K562 (cell line): ENCODE results near the gene SEC23IP. TPM values are rescaled to one million over a fixed set of nuclear protein-coding genes. Genes with fewer than 3 reads are reported as not detected.

Experiments
- ARHGAP35 ChIP-seq: fragments of 450-650 bp; IDR thresholded peaks from 2 replicates; pipeline ENCODE4 v1.6.1; 2018; ENCODE audit not compliant: partially characterized antibody
- ATF1 ChIP-seq, 2 experiments: fragments of 450-650 bp in 1 of 2; IDR thresholded peaks; 2 replicates each; pipeline ENCODE4 v1.6.1; 2016; ENCODE audit warnings: missing compliant biosample characterization in 1 of 2, missing genetic modification characterization in 1 of 2
- BRD4 ChIP-seq: fragments of 200-600 bp; sonication (generic); IDR thresholded peaks from 2 replicates; pipeline ENCODE4 v1.6.1; 2017; ENCODE audit warnings: inconsistent platforms
- CBFA2T3 ChIP-seq: fragments of 450-650 bp; IDR thresholded peaks from 2 replicates; pipeline ENCODE4 v1.6.1; 2017
- CCNT2 ChIP-seq: IDR thresholded peaks from 2 replicates; pipeline ENCODE4 v1.6.1; 2011; ENCODE audit warnings: borderline replicate concordance, low read depth, mild to moderate bottlenecking, moderate library complexity, mixed read lengths, low read length; ENCODE audit not compliant: insufficient read length; ENCODE audit errors: extremely low read depth
- CEBPB ChIP-seq: fragments of 450-650 bp; IDR thresholded peaks from 2 replicates; pipeline ENCODE4 v1.6.1; 2016; ENCODE audit warnings: missing genetic modification characterization, missing compliant biosample characterization
- CXXC5 ChIP-seq: fragments of 250-450 bp; sonication (Bioruptor Pico); IDR thresholded peaks from 2 replicates; pipeline ENCODE4 v1.8.0; 2022; ENCODE audit warnings: inconsistent platforms, mild to moderate bottlenecking, moderate library complexity
- EGR1 ChIP-seq: fragments of 450-650 bp; conservative IDR thresholded peaks from 2 replicates; pipeline ENCODE4 v1.6.1; 2017; ENCODE audit warnings: mild to moderate bottlenecking
- FOXM1 ChIP-seq, 2 experiments: fragments of 450-650 bp in 1 of 2; sonication (generic) in 1 of 2; formaldehyde crosslinking in 1 of 2; IDR thresholded peaks; 2 replicates each; pipeline versions ENCODE4 v1.6.1 to v1.9.0; 2017 to 2022; ENCODE audit warnings: low read depth in 2 of 2, mild to moderate bottlenecking in 2 of 2, missing genetic modification reagents in 1 of 2, moderate library complexity in 1 of 2
- FOXP1 ChIP-seq: sonication (generic); formaldehyde crosslinking; IDR thresholded peaks from 2 replicates; pipeline ENCODE4 v1.8.0; 2022; ENCODE audit warnings: mild to moderate bottlenecking, missing genetic modification reagents
- HEY1 ChIP-seq: fragments of 250-450 bp; sonication (Bioruptor Pico); IDR thresholded peaks from 2 replicates; pipeline ENCODE4 v1.5.0; 2020; ENCODE audit warnings: mild to moderate bottlenecking, moderate library complexity, borderline replicate concordance
- HNRNPK ChIP-seq: fragments of 200-400 bp; formaldehyde crosslinking; IDR thresholded peaks from one replicate; pipeline ENCODE4 v1.6.1; 2018; ENCODE audit warnings: mild to moderate bottlenecking, low read depth, low read length; ENCODE audit not compliant: poor library complexity, severe bottlenecking
- HNRNPLL ChIP-seq: fragments of 200-400 bp; formaldehyde crosslinking; IDR thresholded peaks from 2 replicates; pipeline ENCODE4 v1.6.1; 2017; ENCODE audit warnings: low read length, low read depth, mild to moderate bottlenecking; ENCODE audit not compliant: poor library complexity, severe bottlenecking
- HNRNPUL1 ChIP-seq: fragments of 200-400 bp; formaldehyde crosslinking; IDR thresholded peaks from 2 replicates; pipeline ENCODE4 v1.6.1; 2017; ENCODE audit warnings: low read length
- ID3 ChIP-seq, 2 experiments: fragments of 250-450 bp in 1 of 2; fragments of 450-650 bp in 1 of 2; sonication (Bioruptor Pico) in 1 of 2; IDR thresholded peaks; 2 replicates each; pipeline versions ENCODE4 v1.6.1 to v1.8.0; 2016 to 2021; ENCODE audit warnings: mild to moderate bottlenecking in 2 of 2, moderate library complexity in 2 of 2, missing compliant biosample characterization in 1 of 2, missing genetic modification characterization in 1 of 2
- NCOA2 ChIP-seq, 2 experiments: fragments of 450-650 bp; IDR thresholded peaks; 2 replicates each; pipeline ENCODE4 v1.6.1; 2018; ENCODE audit warnings: mild to moderate bottlenecking in 2 of 2, moderate library complexity in 1 of 2; ENCODE audit not compliant: partially characterized antibody in 2 of 2
- RAD21 ChIP-seq, 2 experiments: fragments of 250-450 bp in 1 of 2; fragments of 450-650 bp in 1 of 2; sonication (Bioruptor Pico) in 1 of 2; formaldehyde crosslinking in 1 of 2; IDR thresholded peaks in 1 of 2; conservative IDR thresholded peaks in 1 of 2; 2 replicates each; pipeline versions ENCODE4 v1.4.0 to v1.8.0; 2020 to 2022; ENCODE audit warnings: mild to moderate bottlenecking in 2 of 2, moderate library complexity in 1 of 2
- SMAD4 ChIP-seq: fragments of 250-450 bp; sonication (Bioruptor Pico); conservative IDR thresholded peaks from 2 replicates; pipeline ENCODE4 v1.8.0; 2021; ENCODE audit warnings: inconsistent platforms, mild to moderate bottlenecking, moderate library complexity
- TBL1XR1 ChIP-seq, 2 experiments: IDR thresholded peaks; 2 replicates each; pipeline ENCODE4 v1.6.1; 2012; ENCODE audit warnings: improper control_type of control experiment in 2 of 2, low read length in 2 of 2, mild to moderate bottlenecking in 1 of 2
- ZKSCAN3 ChIP-seq: fragments of 250-450 bp; sonication (Bioruptor Pico); IDR thresholded peaks from 2 replicates; pipeline ENCODE4 v1.4.0; 2020
- ZNF384 ChIP-seq: IDR thresholded peaks from 2 replicates; pipeline ENCODE4 v1.6.1; 2012; ENCODE audit warnings: low read depth, low read length, improper control_type of control experiment
- ZNF561 ChIP-seq: fragments of 450-650 bp; formaldehyde crosslinking; conservative IDR thresholded peaks from 2 replicates; pipeline ENCODE4 v1.4.0; 2020; ENCODE audit warnings: mild to moderate bottlenecking, moderate library complexity
- ZNF75A ChIP-seq: fragments of 450-650 bp; formaldehyde crosslinking; IDR thresholded peaks from 2 replicates; pipeline ENCODE4 v1.4.0; 2020; ENCODE audit warnings: mild to moderate bottlenecking
- polyA plus RNA-seq, 8 experiments: library from polyadenylated mRNA; depleted of rRNA in 4 of 8; stranded (reverse) in 5 of 8; unstranded in 3 of 8; fragments of >200 nt; fragmentation: Nextera tagmentation in 2 of 8; fragmentation: Illumina TruSeq in 1 of 8; extraction: Ambion mirVana in 2 of 8; extraction: Trizol in 1 of 8; gene quantifications; 2 replicates each; pipeline versions ENCODE4 v1.2.1 to v1.2.3, GENCODE V29; 2011 to 2014; ENCODE audit warnings: inconsistent platforms in 1 of 8, missing spikeins in 1 of 8
- total RNA-seq, 7 experiments: library from RNA; depleted of rRNA in 6 of 7; stranded (reverse); fragments of >200 nt in 6 of 7; fragmentation: Illumina TruSeq in 2 of 7; extraction: Trizol in 2 of 7; gene quantifications; 2 replicates each; pipeline versions ENCODE4 v1.2.1 to v1.2.3, GENCODE V29; 2011 to 2021; ENCODE audit warnings: low replicate concordance in 1 of 7
- TF ChIP-seq, protein P1 (sequence below): fragments of 250-450 bp; sonication (Bioruptor Pico); IDR thresholded peaks from 2 replicates; pipeline ENCODE4 v1.4.0; 2020; ENCODE audit warnings: mild to moderate bottlenecking
- TF ChIP-seq, protein P2 (sequence below): fragments of 200-800 bp; sonication (Bioruptor generic); IDR thresholded peaks from 2 replicates; pipeline ENCODE4 v1.6.1; 2017; ENCODE audit warnings: missing genetic modification characterization, missing compliant biosample characterization

Gene SEC23IP
- total and polyA plus RNA-seq, 9 of the 15 experiments (the other 6 are each of a cell fraction or from before 2014, with no cell fraction given) = 15.8 to 38.4 (median 22.5) TPM

GRCh38 chr10:119872860-119873681 lies 19.5 kb upstream of the SEC23IP start (continued):
- TF ChIP-seq CBFA2T3 (no peak), HNRNPUL1 (no peak), NCOA2 (IDR thresholded peaks at IDR 0.05; ENCODE audit: partially characterized antibody in 2 of 2) (no peak), ZNF561 (CRISPR knock-in tag) (no peak), CCNT2 (peak; percentile 69), CXXC5 (CRISPR knock-in tag) (peak; percentile 97), BRD4 (no peak), HNRNPLL (peak; percentile 46), TBL1XR1 (IDR thresholded peaks at IDR 0.05; ENCODE audit: low read length in 2 of 2) (no peak), HEY1 (no peak), EGR1 (peak; percentile 44; the same call in 1 of the 2 replicates), ID3 (CRISPR knock-in tag; IDR thresholded peaks at IDR 0.05) (no peak), ID3 (tag; IDR thresholded peaks at IDR 0.05) (no peak), SMAD4 (CRISPR knock-in tag) (no peak; the same call in none of the 2 replicates), CEBPB (no peak), FOXM1 (IDR thresholded peaks at IDR 0.05; ENCODE audit: low read depth) (no peak), FOXM1 (CRISPR knock-in tag; IDR thresholded peaks at IDR 0.05; ENCODE audit: low read depth) (no peak), ATF1 (CRISPR knock-in tag; IDR thresholded peaks at IDR 0.05) (0 out of 2 replicates have a peak, but pooled peaks have one; percentile 17), ATF1 (tag; IDR thresholded peaks at IDR 0.05) (peak; percentile 76), ZKSCAN3 (CRISPR knock-in tag) (no peak), RAD21 (CRISPR knock-in tag; conservative IDR thresholded peaks at IDR 0.05 in 1 of 2, IDR thresholded peaks at IDR 0.05 in 1 of 2) (no peak), ARHGAP35 (no peak), HNRNPK (no peak), ZNF75A (CRISPR knock-in tag) (no peak), FOXP1 (CRISPR knock-in tag) (no peak), ZNF384 (no peak)
- TF ChIP-seq, protein P1, sequence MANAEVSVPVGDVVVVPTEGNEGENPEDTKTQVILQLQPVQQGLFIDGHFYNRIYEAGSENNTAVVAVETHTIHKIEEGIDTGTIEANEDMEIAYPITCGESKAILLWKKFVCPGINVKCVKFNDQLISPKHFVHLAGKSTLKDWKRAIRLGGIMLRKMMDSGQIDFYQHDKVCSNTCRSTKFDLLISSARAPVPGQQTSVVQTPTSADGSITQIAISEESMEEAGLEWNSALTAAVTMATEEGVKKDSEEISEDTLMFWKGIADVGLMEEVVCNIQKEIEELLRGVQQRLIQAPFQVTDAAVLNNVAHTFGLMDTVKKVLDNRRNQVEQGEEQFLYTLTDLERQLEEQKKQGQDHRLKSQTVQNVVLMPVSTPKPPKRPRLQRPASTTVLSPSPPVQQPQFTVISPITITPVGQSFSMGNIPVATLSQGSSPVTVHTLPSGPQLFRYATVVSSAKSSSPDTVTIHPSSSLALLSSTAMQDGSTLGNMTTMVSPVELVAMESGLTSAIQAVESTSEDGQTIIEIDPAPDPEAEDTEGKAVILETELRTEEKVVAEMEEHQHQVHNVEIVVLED (CRISPR knock-in tag) = peak; percentile 97
- TF ChIP-seq, protein P2, sequence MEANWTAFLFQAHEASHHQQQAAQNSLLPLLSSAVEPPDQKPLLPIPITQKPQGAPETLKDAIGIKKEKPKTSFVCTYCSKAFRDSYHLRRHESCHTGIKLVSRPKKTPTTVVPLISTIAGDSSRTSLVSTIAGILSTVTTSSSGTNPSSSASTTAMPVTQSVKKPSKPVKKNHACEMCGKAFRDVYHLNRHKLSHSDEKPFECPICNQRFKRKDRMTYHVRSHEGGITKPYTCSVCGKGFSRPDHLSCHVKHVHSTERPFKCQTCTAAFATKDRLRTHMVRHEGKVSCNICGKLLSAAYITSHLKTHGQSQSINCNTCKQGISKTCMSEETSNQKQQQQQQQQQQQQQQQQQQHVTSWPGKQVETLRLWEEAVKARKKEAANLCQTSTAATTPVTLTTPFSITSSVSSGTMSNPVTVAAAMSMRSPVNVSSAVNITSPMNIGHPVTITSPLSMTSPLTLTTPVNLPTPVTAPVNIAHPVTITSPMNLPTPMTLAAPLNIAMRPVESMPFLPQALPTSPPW (CRISPR knock-in tag) = peak; percentile 88
